ENCODE results near the gene AP2M1.

- no peak for TF ChIP-seq CTCF (IDR thresholded peaks at IDR 0.05 in 4 of 5, conservative IDR thresholded peaks at IDR 0.05 in 1 of 5)
- peak; percentile 51 to 62 for TF ChIP-seq POLR2A (IDR thresholded peaks at IDR 0.05)
These were observed 40.6 kb upstream of the AP2M1 start for GRCh38 chr3:184133840-184134745.

Measured in gastrocnemius medialis (tissue), 4 donors.